HepG2 (cell line): Measurements from ENCODE around the gene AIP. TPM values are rescaled to one million over a fixed set of nuclear protein-coding genes. Genes with fewer than 3 reads are reported as not detected.

ENCODE experiments used
- E2F2 ChIP-seq: sonication (generic); formaldehyde crosslinking; IDR thresholded peaks from 2 replicates; pipeline ENCODE4 v1.4.0; 2020; ENCODE audit warnings: missing genetic modification reagents, borderline replicate concordance
- FOSL1 ChIP-seq: sonication (generic); formaldehyde crosslinking; IDR thresholded peaks from 2 replicates; pipeline ENCODE4 v1.9.0; 2021; ENCODE audit warnings: missing genetic modification reagents, borderline replicate concordance
- FOXJ3 ChIP-seq: sonication (generic); formaldehyde crosslinking; IDR thresholded peaks from 2 replicates; pipeline ENCODE4 v1.4.0; 2020; ENCODE audit warnings: missing genetic modification reagents, mild to moderate bottlenecking, borderline replicate concordance
- FOXP4 ChIP-seq: sonication (generic); formaldehyde crosslinking; IDR thresholded peaks from 2 replicates; pipeline ENCODE4 v1.4.0; 2020; ENCODE audit warnings: missing genetic modification reagents
- HOXA3 ChIP-seq: sonication (generic); formaldehyde crosslinking; IDR thresholded peaks from 2 replicates; pipeline ENCODE4 v1.5.0; 2020; ENCODE audit warnings: missing genetic modification reagents
- HOXA5 ChIP-seq: sonication (generic); formaldehyde crosslinking; IDR thresholded peaks from 2 replicates; pipeline ENCODE4 v1.4.0; 2020; ENCODE audit warnings: missing genetic modification reagents
- MAFF ChIP-seq: IDR thresholded peaks from 2 replicates; pipeline ENCODE4 v1.6.1; 2011; ENCODE audit warnings: low read depth, low read length, improper control_type of control experiment
- MIXL1 ChIP-seq: IDR thresholded peaks from 2 replicates; pipeline ENCODE4 v1.6.1; 2016
- NFE2L1 ChIP-seq: sonication (generic); formaldehyde crosslinking; IDR thresholded peaks from 2 replicates; pipeline ENCODE4 v1.4.0; 2020; ENCODE audit warnings: missing genetic modification reagents, mild to moderate bottlenecking, borderline replicate concordance
- NFYB ChIP-seq: sonication (generic); formaldehyde crosslinking; IDR thresholded peaks from 2 replicates; pipeline ENCODE4 v1.4.0; 2020; ENCODE audit warnings: missing genetic modification reagents
- PHF21A ChIP-seq: sonication (generic); formaldehyde crosslinking; IDR thresholded peaks from 2 replicates; pipeline ENCODE4 v1.5.0; 2020; ENCODE audit warnings: mild to moderate bottlenecking, missing genetic modification reagents
- PITX1 ChIP-seq: sonication (generic); formaldehyde crosslinking; IDR thresholded peaks from 2 replicates; pipeline ENCODE4 v1.5.1; 2020; ENCODE audit warnings: mild to moderate bottlenecking, missing genetic modification reagents
- RARA ChIP-seq: IDR thresholded peaks from 2 replicates; pipeline ENCODE4 v1.6.1; 2016; ENCODE audit warnings: missing genetic modification reagents, missing compliant biosample characterization
- RCOR2 ChIP-seq: IDR thresholded peaks from 2 replicates; pipeline ENCODE4 v1.6.1; 2016; ENCODE audit warnings: missing biosample characterization, missing genetic modification reagents
- SMAD9 ChIP-seq: sonication (generic); formaldehyde crosslinking; IDR thresholded peaks from 2 replicates; pipeline ENCODE4 v1.5.1; 2020; ENCODE audit warnings: mild to moderate bottlenecking, missing genetic modification reagents
- SNAPC2 ChIP-seq: sonication (generic); formaldehyde crosslinking; IDR thresholded peaks from 2 replicates; pipeline ENCODE4 v1.8.1; 2022; ENCODE audit warnings: mild to moderate bottlenecking, missing genetic modification reagents
- SOX13 ChIP-seq, 3 experiments: fragments of 450-650 bp in 1 of 3; sonication (generic) in 1 of 3; formaldehyde crosslinking in 1 of 3; IDR thresholded peaks in 2 of 3; conservative IDR thresholded peaks in 1 of 3; 2 replicates each; pipeline versions ENCODE4 v1.5.0 to v1.6.1; 2016 to 2020; ENCODE audit warnings: antibody characterized with exemption in 1 of 3, mild to moderate bottlenecking in 1 of 3, missing compliant biosample characterization in 1 of 3, missing genetic modification reagents in 1 of 3, moderate library complexity in 1 of 3
- SOX5 ChIP-seq: IDR thresholded peaks from 2 replicates; pipeline ENCODE4 v1.6.1; 2016; ENCODE audit warnings: borderline replicate concordance
- SYNCRIP ChIP-seq: fragments of 200-400 bp; formaldehyde crosslinking; IDR thresholded peaks from 2 replicates; pipeline ENCODE4 v1.6.1; 2018; ENCODE audit warnings: mild to moderate bottlenecking, low read depth, low read length; ENCODE audit not compliant: insufficient read depth
- TRAFD1 ChIP-seq: sonication (generic); formaldehyde crosslinking; IDR thresholded peaks from 2 replicates; pipeline ENCODE4 v1.5.1; 2020; ENCODE audit warnings: missing genetic modification reagents, mild to moderate bottlenecking, borderline replicate concordance
- ZNF138 ChIP-seq: sonication (generic); formaldehyde crosslinking; IDR thresholded peaks from 2 replicates; pipeline ENCODE4 v1.5.0; 2020; ENCODE audit warnings: mild to moderate bottlenecking, low read depth, missing genetic modification reagents
- ZNF30 ChIP-seq: sonication (generic); formaldehyde crosslinking; IDR thresholded peaks from 2 replicates; pipeline ENCODE4 v1.5.0; 2020; ENCODE audit warnings: mild to moderate bottlenecking, missing genetic modification reagents
- ZNF513 ChIP-seq: sonication (generic); formaldehyde crosslinking; conservative IDR thresholded peaks from 2 replicates; pipeline ENCODE4 v1.5.0; 2020; ENCODE audit warnings: missing genetic modification reagents
- ZNF746 ChIP-seq: sonication (generic); formaldehyde crosslinking; IDR thresholded peaks from 2 replicates; pipeline ENCODE4 v1.8.0; 2022; ENCODE audit warnings: mild to moderate bottlenecking, missing genetic modification reagents
- ZNF850 ChIP-seq: sonication (generic); formaldehyde crosslinking; conservative IDR thresholded peaks from 2 replicates; pipeline ENCODE4 v1.9.0; 2021; ENCODE audit warnings: mild to moderate bottlenecking, missing genetic modification reagents
- polyA plus RNA-seq, 8 experiments: library from polyadenylated mRNA; depleted of rRNA in 3 of 8; stranded (reverse) in 7 of 8; unstranded in 1 of 8; fragments of >200 nt; fragmentation: Illumina TruSeq in 4 of 8; extraction: Trizol in 4 of 8; gene quantifications; 2 replicates each; pipeline versions ENCODE4 v1.2.1 to v1.2.3, GENCODE V29; 2011 to 2016; ENCODE audit warnings: low read depth in 4 of 8, missing spikeins in 1 of 8, mixed read lengths in 1 of 8; ENCODE audit not compliant: insufficient read depth in 1 of 8
- total RNA-seq, 5 experiments: library from RNA; depleted of rRNA; stranded (reverse); fragments of >200 nt; fragmentation: Illumina TruSeq; extraction: Trizol; gene quantifications; 2 replicates each; pipeline ENCODE4 v1.2.3, GENCODE V29; 2016; ENCODE audit warnings: low read depth in 1 of 5

The AIP gene
- total and polyA plus RNA-seq, 2 of the 13 experiments (the other 11 are each of a cell fraction or from before 2014, with no cell fraction given): 51.8 to 110 TPM

GRCh38 chr11:67507864-67508485, 25.1 kb downstream of the AIP start, which contains the start of gene CDK2AP2 (continued):
- TF ChIP-seq ZNF513 (CRISPR knock-in tag) (no peak), ZNF138 (0 out of 2 replicates have a peak, but pooled peaks have one; percentile 52), SOX5 (CRISPR knock-in tag) (no peak), HOXA3 (no peak), TRAFD1 (CRISPR knock-in tag) (0 out of 2 replicates have a peak, but pooled peaks have one; percentile 6), E2F2 (CRISPR knock-in tag) (no peak), RCOR2 (CRISPR knock-in tag) (peak; percentile 96), SYNCRIP (no peak), ZNF850 (CRISPR knock-in tag) (no peak), SNAPC2 (CRISPR knock-in tag) (0 out of 2 replicates have a peak, but pooled peaks have one; percentile 8), ZNF746 (CRISPR knock-in tag) (0 out of 2 replicates have a peak, but pooled peaks have one; percentile 71), FOSL1 (CRISPR knock-in tag) (no peak), NFE2L1 (no peak), HOXA5 (CRISPR knock-in tag) (peak; percentile 12; the same call in 1 of the 2 replicates), FOXP4 (no peak), RARA (CRISPR knock-in tag) (no peak), PHF21A (CRISPR knock-in tag) (peak; percentile 94), PITX1 (no peak), FOXJ3 (CRISPR knock-in tag) (peak; percentile 17; the same call in 1 of the 2 replicates), MAFF (no peak), ZNF30 (CRISPR knock-in tag) (no peak), NFYB (CRISPR knock-in tag) (peak; percentile 97), SMAD9 (CRISPR knock-in tag) (0 out of 2 replicates have a peak, but pooled peaks have one; percentile 25), SOX13 (IDR thresholded peaks at IDR 0.05) (no peak), SOX13 (CRISPR knock-in tag; conservative IDR thresholded peaks at IDR 0.05 in 1 of 2, IDR thresholded peaks at IDR 0.05 in 1 of 2) (no peak), MIXL1 (CRISPR knock-in tag) (peak; percentile 1; the same call in 1 of the 2 replicates)
